NOMO-1 (cell line): ENCODE measurements around the gene ACSS2.

Experiments
- DNase-seq, 2 experiments: peaks; one replicate each; lab custom pipeline; 2025; ENCODE audit not compliant: unreplicated experiment in 2 of 2; lab: John Stamatoyannopoulos, UW

ACSS2 gene

DNA sequence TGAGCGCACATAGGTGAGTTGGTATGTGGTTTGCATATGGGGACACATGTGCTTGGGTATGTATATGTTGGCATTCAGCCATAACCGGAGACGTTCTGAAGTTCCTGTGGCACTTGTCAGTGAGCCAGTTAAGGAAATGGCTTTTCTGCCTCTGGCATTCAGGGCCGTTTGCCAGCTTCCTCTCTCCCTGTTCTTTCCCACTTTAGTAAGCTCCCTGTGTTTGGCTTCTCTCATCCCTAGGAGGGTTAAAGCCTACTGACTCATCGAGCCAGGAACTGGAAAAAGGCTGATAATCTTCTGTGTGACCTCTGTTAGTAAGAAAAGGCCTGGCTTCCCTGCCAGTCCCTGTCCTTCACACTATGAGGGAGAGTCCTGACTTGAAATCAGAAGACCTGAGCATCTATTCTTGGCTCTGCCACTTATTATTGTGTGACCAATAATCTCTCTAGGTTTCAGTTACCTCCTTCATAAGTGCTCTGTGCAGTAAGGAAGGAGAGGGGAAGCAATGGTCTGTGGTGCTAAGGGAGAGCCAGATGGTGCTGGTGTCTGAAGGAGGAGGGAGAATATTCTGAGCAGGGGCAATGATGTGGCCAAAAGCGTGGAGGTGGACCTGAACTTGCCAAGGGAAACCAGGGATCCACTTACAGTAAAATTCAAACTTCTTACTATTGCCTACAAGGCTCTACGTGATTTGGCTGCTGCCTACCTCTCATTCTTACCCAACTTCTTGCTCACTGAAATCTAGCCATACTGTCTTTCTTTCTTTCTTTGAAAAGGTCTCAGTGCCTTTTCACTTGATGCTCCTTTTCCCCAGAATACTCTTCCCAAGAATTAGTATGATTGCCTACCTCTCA lies 31.4 kb downstream of the ACSS2 start:
- DNase-seq: no peak

DNA sequence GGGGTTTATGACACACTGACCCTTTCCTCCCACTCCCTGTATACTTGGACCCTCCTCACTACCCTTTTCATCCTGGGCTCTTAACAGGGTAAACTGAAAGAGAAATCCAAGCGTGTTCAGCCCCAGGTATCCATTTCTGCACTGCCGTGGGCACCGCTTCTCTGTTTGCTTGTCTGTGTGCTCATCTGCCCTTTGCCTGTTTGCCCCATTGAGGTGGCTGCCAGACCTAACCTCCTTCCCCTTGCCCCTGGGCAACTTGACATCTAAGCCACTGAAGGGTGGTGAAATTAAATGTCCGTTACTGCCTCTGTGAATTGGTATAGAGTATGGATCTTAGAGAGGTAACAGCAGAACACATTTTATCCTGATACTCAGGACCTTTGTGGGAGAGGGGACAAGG lies 38.7 kb downstream of the ACSS2 start:
- no peak for DNase-seq

DNA sequence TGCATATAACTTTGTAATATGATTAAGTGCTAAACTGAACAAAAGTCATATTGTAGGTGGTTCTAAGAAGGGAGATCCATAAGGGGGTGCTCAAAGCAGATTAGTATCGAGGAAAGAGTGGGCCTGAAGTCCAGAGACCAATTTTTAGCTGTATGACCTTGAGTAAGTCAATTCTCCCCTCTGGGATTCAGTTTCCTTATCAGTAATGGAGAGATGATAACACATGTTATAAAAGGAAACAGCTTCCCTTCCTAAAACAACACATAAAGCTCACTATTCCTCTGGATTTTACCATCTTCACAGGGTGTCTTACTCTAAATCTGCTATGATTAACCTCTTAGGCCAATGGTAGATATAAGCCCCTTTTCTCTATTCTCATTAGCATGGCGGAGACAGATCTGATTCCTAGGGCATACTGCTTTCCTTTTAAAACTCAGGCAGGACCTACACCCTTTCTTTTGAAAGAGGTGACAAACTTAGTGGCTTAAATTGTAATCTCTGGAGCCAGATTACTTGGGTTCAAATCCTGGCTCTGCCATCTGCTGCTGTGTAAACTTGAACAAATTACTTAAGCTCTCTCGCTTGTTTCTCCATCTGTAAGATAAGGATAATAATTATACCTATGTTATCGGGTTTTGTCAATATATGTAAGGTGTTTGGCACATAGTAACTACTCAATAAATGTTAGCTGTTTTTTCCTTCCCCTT lies 39.5 kb downstream of the ACSS2 start:
- DNase-seq: no peak

DNA sequence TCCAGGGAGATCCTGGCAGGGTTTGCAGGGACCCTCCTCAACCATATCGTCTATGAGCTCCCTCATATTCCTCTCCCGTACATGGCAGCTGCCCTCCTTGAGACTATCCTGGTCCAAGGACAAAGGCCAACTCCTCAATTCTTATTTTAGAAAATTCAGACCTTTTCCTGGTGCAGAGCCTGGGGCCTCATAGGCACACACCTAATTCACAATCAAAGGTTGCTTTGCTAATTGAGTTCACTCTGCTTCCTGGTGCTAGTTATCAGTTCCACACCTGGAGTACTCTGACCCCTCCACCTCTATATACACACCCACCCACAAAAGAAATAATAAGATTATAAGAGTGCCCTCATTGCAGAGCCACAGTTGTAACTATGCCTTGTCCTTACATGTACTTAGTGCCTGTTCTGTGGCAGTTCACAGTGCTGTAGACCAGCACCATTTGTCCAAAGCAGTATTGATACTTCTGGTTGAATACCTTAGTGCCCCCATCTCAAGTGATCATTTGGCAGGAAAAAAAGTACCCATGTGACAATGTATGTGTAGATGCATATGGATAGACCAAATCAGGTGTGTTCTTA lies 40.5 kb downstream of the ACSS2 start:
- DNase-seq: no peak

DNA sequence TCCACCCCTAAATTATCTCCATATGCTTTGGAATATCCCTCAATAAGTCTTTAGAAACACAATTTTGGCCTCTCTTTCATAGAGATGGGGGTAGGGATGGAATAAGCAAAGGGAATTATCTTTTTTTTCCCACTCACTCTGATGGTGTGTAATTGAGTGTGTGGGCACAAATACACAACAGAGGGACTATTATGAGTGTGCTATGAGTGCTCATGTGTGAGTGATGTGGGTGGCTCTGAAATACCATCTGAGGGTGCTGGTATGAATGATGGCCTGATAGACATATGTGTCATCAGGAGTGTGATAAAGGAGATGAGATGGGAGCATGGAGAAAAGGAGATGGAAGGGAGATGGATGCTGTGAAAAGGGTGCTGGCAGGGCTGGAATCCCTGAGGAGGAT lies 43.6 kb downstream of the ACSS2 start:
- DNase-seq: no peak

DNA sequence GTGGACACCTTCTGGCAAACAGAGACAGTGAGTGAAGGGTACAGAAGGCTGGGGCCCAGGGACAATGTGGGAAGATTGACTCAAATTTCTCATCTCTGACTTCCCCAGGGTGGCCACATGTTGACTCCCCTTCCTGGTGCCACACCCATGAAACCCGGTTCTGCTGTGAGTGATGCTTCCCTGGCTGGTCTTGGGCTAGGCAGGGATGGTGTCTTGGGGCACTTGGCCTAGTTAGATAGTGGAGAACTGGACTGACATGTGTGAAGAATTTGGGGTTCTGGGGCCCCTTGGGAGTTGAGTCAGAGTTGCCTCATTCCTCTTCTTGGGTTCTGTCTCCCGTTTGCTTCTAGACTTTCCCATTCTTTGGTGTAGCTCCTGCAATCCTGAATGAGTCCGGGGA lies 45.0 kb downstream of the ACSS2 start:
- no peak for DNase-seq

DNA sequence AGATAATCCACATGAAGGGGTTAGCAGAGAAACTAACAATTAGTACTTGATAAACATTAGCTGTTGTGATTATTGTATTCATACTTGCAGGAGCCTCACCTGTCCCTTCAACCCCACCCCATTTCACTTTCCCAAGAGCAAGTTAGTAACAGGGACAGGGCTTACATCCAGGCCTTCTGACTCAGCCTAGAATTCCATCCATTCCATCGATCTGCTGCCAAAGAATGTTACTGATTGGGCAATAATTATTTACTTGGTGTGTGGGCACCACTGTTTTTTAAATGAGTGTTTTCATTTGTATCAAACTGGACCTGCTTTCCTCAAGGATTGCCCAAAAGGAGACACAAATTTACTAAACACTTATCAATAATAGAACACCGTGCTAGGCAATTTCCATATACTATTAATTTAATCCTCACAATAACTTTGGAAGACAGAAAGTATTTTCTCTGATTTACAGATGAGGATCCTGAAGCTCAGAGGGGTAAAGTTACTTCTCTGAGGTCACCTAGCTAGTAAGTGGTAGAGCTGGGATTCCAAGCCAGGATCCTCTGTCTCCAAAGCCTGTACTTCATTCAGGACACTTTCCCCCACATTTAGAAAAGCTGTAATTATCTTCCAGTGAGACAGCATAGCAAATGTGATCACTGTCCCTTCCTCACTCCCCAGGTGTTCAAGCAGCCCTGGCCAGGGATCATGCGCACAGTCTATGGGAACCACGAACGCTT lies 46.4 kb downstream of the ACSS2 start:
- no peak for DNase-seq

DNA sequence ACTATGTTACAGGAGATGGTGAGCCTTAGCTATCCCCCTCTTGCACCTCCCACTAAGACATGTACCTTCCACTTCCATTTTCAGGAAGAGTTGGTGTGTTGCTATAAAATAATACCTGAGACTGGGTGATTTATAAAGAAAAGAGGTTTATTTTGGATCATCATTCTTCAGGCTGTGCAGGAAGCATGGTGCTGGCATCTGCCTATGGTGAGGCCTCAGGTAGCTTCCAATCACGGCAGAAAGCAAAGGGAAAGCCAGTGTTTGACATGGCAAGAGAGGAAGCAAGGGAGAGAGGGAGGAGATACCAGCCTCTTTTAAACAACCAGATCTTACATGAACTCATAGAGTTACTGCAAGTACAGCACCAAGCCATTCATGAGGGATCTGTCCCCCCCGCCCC lies 47.0 kb downstream of the ACSS2 start:
- DNase-seq: no peak

DNA sequence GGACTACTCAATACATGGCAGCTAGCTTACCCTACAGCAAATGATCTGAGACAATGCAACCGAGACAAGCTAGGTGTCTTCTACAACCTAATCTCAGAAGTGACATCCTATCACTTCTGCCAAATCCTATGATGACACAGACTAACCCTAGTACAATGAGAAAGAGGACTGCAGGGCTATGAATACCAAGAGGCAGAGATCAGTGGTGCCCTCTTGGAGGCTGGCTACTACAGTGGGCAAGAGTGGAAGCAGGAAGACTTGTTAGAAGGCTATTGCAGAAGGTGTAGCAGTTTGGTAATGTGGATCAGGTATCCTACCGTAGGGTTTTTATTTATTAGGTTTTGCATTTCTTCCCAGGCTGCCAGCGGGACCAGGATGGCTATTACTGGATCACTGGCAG lies 48.9 kb downstream of the ACSS2 start:
- DNase-seq: no peak

DNA sequence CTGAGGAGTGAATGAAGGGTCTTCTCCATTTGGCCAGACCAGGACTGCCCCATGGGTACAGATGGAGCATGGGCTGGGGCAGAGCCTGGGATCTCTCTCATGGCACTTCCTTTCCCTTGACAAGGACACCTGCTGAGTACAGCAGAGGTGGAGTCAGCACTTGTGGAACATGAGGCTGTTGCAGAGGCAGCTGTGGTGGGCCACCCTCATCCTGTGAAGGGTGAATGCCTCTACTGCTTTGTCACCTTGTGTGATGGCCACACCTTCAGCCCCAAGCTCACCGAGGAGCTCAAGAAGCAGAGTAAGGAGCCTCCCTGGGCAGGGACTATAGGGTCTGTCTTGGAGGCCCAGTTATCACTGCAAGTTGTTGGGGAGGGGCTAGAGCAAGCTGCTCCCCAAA lies 49.6 kb downstream of the ACSS2 start:
- DNase-seq: no peak

DNA sequence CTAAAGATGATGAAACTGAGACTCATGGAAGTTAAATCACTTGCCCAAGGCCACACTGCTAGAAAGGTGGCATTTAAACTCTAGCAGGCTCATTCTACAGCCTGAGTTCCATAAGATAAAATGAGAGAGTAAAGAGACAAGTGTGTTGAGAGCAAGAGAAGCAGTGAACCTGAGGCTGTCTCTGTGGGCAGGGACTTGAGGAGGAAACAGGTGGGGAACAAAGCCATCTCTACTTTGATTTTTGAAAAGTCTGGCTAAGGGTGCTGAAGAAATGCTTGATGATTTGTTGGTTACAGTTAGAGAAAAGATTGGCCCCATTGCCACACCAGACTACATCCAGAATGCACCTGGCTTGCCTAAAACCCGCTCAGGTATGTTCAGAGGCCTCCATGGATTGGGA lies 50.2 kb downstream of the ACSS2 start:
- no peak for DNase-seq

DNA sequence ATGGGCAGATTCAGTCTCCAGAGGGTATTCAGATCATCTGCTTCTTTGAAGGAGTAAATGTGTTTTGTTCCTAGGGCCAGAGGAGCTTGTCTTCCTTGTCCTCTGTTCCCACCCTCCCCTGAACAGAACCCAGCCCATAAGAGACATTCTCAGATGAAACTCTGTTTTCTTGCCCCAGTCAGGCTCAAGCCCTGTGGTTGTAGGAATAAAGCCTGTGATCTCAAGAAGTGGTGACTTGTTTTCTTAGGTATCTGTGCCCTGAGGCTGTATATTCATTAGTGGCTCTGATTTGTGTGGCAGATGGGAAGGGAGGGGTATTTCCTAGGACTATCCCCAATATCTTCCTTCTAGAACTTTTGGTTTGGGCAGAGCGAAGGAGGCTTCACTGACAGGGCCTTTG lies 51.3 kb downstream of the ACSS2 start:
- DNase-seq: no peak

DNA sequence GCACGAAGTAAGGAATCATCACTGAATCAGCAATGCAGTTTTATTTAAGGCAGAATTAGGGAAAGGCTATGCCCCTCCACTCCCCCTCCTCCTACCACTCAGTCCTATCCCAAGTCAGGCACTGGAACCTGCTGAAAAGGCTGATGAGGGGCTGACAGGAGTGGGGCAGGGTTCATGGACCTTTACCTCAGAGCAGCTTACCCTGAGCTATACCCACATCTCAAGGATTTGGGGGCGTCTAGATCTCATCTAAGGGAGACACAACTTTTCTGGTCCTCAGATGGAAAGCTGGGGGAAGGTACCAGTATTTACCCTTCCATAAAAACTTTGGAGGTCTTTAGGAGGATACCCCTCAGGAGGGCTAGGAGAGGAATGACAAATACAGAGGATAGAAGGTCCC lies 52.0 kb downstream of the ACSS2 start:
- no peak for DNase-seq

DNA sequence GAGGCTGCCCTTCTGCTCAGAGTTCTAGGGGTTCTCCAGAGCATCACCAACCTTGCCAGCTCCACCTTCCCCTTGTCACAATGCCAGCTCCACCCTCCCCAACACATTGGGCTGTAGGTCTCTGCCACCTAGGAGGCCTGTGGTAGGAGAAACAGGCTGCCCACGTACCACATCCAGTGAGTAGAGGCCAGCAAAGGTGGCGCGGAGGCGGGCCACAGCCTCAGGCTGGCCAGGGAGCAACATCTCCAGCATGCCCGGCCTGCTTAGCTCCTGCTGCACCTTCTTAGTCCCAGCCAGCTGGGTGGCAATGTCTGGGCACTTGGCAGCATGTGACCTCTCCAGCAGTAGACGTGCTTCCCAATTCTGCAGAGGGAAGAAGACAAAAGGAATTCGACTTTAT lies 55.4 kb downstream of the ACSS2 start:
- DNase-seq: no peak

DNA sequence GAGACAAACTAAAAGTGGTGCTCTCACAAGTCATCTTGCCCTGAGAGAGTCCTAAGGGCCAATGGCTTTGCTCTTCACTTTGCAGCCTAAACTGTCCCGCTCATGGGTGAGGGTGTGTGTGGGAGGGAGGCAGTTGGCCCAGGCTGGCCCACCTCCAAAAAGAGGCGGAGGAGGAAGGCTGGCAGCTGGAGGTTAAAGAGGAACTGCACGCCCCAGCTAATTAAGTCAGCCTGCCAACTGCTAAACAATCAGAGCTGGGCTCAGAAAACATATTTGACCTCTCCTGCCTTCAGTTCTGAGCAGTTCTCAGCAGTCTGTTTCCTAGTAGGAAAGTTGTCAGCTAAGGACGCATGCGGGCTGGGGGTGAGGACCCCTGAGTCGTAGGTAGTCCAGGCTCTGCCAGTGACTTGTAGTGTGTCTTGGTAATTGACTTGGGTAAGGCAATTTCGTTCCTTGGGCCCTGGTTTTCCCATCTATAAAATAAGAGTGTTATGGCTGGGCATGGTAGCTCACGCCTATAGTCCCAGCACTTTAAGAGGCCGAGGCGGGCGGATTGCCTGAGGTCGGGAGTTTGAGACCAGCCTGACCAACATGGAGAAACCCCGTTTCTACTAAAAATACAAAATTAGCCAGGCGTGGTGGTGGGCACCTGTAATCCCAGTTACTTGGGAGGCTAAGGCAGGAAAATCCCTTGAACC lies 62.2 kb downstream of the ACSS2 start:
- DNase-seq: peak; percentile 84

DNA sequence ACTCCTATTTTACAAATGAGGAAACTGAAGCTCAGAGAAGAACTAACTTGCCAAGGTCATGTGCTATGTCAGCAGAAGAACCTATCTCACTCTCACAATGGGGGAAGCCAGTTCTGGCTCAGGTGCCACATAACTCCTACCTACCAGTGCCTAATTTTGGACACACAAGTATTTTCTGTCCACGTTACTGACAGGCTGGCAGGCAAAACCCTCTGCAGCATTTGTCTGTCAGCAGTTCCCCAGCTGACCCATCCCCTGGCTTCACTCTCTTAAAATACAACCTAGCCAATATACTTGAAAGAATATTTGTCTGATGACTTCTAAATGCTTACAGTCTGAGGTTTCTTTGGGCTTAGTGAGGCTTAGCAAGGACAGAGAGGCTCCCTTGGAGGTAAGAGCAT lies 63.7 kb downstream of the ACSS2 start:
- no peak for DNase-seq

DNA sequence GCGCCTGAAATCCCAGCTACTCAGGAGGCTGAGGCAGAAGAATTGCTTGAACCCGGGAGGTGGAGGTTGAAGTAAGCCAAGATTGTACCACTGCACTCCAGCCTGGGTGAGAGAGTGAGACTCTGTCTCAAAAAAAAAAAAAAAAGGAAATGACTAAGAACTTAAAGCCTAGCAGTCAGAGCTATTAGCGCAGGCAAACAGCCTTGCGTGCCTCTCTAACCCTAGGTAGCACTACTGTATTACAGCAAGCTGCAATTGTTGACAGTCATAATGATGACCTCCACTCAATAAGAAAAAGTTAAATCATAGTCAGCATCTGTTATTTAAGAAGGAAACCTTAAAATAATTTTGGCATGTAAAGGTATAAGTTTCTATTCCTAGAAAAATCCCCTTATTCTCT lies 64.8 kb downstream of the ACSS2 start:
- peak; percentile 32 to 62 for DNase-seq

DNA sequence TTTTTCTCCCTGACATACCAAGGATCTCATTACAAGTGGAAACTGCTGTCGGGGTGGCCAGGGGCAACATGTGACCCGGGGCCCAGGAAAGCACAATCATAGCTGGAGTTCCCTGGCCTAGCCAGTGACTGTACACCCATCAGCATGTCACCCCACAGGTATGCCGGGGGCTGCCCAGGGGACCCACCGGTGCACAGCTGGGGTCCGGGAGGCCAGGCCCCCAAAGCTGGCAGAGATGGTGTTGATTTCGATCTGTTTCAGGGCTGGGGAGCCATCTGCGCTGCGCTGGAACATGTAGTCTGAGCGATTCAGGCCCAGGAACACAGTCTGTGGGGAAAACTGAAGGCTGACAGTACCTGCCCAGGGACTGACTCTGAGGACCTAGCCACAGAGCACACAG lies 65.9 kb downstream of the ACSS2 start:
- no peak for DNase-seq

DNA sequence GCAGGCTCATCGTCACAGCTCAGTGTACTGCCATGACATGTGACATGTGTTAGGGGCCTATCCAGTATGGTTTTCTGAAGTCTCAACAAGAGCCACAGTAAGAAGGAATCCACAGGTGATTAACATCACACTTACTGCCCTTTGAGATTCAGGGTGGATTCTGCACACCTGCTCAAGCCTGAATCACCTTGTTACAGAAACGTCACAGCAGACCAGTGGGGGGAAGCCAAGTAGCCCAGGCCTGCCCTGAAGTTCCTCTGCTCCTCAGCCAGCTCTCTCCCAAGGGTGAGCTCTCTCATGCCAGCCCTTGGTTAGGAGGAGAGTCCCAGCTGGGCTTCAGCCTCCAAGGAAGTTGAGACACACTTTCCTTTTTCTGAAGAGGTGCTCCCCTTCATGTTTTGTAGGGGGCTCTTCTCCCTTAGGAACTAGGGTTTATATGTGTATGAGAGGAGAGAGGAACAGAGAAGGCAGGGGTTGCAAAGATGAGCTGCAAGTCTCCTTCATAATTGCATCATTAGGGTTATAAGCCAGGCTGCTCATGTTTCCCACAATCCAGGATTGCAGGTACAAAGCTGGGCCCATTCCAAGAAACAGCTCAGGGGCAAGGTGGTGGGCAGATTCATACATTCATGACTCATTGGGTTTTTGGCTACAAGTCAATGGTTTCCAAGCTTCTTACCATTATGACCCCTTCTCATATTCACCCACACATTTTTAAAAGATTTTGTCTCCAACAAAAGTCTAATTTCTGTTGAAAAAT lies 67.6 kb downstream of the ACSS2 start:
- DNase-seq: no peak
